SJSA1 (cell line): ENCODE results near the gene CCL27. TPM values are rescaled to one million over a fixed set of nuclear protein-coding genes. Genes with fewer than 3 reads are reported as not detected.
A peak's percentile ranks its signal among the peaks of the same experiment; 100 is the strongest.
"Not testable (repeated sequence)": the region's sequence is repeated elsewhere in the genome, so short reads cannot be mapped to it uniquely, and the experiment has no call there.

Source experiments
- DNase-seq, 2 experiments: peaks; one replicate each; pipeline ENCODE4 v3.0.0-alpha.2; 2015 to 2020; ENCODE audit warnings: low spot score in 2 of 2, low read depth in 1 of 2
- H3K27ac ChIP-seq: fragments of 250-450 bp; sonication (Bioruptor Pico); 2 replicates; pipeline ENCODE4 v1.5.1; 2020; ENCODE audit warnings: mild to moderate bottlenecking, moderate library complexity
- H3K27me3 ChIP-seq: fragments of 250-450 bp; sonication (Bioruptor Pico); replicated peaks from 2 replicates; pipeline ENCODE4 v1.5.1; 2020; ENCODE audit warnings: mild to moderate bottlenecking, moderate library complexity
- H3K36me3 ChIP-seq: fragments of 250-450 bp; sonication (Bioruptor Pico); 2 replicates; pipeline ENCODE4 v1.5.1; 2020; ENCODE audit warnings: mild to moderate bottlenecking
- H3K4me1 ChIP-seq: fragments of 250-450 bp; sonication (Bioruptor Pico); replicated peaks from 2 replicates; pipeline ENCODE4 v1.6.1; 2021; ENCODE audit warnings: mild to moderate bottlenecking
- H3K4me3 ChIP-seq: fragments of 250-450 bp; sonication (Bioruptor Pico); 2 replicates; pipeline ENCODE4 v1.5.1; 2020; ENCODE audit warnings: mild to moderate bottlenecking
- H3K9me3 ChIP-seq: fragments of 250-450 bp; sonication (Bioruptor Pico); replicated peaks from 2 replicates; pipeline ENCODE4 v1.5.1; 2020; ENCODE audit warnings: mild to moderate bottlenecking
- total RNA-seq: library from RNA; depleted of rRNA; stranded (reverse); fragments of >200 nt; shearing (Covaris generic); gene quantifications from 2 replicates; pipeline ENCODE4 v1.2.3, GENCODE V29; 2014

The CCL27 gene
- total RNA-seq, 1 experiment from 2014 or later, result not detected

DNA sequence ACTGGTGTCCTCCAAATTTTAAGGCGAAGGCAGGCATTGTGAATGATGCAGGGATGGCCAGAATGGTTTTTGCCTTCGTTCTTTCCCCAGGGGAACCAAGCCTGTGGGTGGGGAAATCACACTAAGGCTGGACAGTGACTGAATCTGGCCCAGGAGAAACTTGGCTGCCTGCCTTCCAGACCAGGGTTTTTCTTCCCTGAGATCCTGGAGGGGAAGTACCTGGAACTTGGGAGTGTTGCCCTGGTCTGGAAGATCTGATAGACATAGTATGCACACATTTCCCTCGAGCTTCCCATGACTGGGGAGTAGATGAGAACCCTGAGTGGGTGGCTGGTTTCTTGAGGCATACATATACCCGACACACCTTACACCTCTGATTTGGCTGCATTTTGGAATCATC, 11.1 kb downstream of the CCL27 start:
- no peak for DNase-seq
- H3K9me3 ChIP-seq, result no peaks in the 10 kb centered on the region
- peaks cover 8% of the 10 kb centered on the region; the same call in 1 of the 2 replicates for H3K36me3 ChIP-seq
- H3K4me1 ChIP-seq, result peaks cover 24% of the 10 kb centered on the region
- peak overlapping the region; percentile 37 for H3K4me3 ChIP-seq
- H3K27me3 ChIP-seq, result no peaks in the 10 kb centered on the region
- no peak overlapping the region for H3K27ac ChIP-seq

DNA sequence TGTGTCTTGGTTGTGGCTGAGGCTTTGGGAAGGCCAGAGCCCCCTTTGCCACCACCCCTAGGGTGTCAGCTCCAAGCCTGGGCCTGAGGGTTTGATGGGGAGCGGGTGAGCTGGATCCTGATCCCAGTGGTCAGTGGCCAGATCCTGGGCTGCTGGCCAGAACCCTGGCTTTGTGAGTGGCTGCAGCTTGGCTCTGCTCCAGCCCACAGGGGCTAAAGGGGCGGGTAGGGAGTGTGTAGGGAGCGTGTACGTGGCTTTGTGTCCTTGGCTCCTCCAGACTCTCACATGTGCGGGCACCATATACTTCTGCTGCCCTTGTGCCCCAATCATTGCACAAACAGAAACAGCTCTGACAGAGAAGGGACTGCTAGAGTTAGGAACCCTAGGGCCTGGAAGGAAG, 11.6 kb downstream of the CCL27 start:
- Histone ChIP-seq H3K9me3 (no peaks in the 10 kb centered on the region), H3K4me3 (no peak overlapping the region), H3K27me3 (no peaks in the 10 kb centered on the region), H3K4me1 (peaks cover 27% of the 10 kb centered on the region), H3K36me3 (peaks cover 8% of the 10 kb centered on the region; the same call in 1 of the 2 replicates), H3K27ac (no peak overlapping the region)
- DNase-seq, result no peak

GRCh38 chr9:34648673-34649072, 13.8 kb downstream of the CCL27 start:
- no peak overlapping the region for H3K4me3 ChIP-seq
- H3K4me1 ChIP-seq, result peaks cover 27% of the 10 kb centered on the region
- H3K27ac ChIP-seq, result no peak overlapping the region
- no peak for DNase-seq
- no peaks in the 10 kb centered on the region for H3K9me3 ChIP-seq
- H3K36me3 ChIP-seq, result peaks cover 8% of the 10 kb centered on the region; the same call in 1 of the 2 replicates
- no peaks in the 10 kb centered on the region for H3K27me3 ChIP-seq

- Histone ChIP-seq H3K4me1 (peaks cover 20% of the 10 kb centered on the region), H3K4me3 (peak overlapping the region; percentile 70), H3K36me3 (peaks cover 8% of the 10 kb centered on the region; the same call in 1 of the 2 replicates), H3K9me3 (no peaks in the 10 kb centered on the region), H3K27ac (no peak overlapping the region), H3K27me3 (no peaks in the 10 kb centered on the region)
- no peak for DNase-seq
These were observed 14.8 kb downstream of the CCL27 start for GRCh38 chr9:34647651-34648050.

DNA sequence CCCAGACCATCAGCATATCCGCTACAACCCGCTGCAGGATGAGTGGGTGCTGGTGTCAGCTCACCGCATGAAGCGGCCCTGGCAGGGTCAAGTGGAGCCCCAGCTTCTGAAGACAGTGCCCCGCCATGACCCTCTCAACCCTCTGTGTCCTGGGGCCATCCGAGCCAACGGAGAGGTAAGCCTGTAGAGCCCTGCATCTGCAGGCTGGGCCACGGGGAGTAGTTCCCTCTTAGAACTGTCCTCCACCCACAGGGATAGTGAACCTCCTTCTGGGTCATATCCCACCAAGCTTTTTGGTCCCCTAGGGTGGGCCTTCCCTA, 15.4 kb downstream of the CCL27 start:
- Histone ChIP-seq H3K27me3 (no peaks in the 10 kb centered on the region), H3K27ac (0 out of 2 replicates have a peak overlapping the region, but pooled peaks have one; percentile 26), H3K4me1 (peaks cover 14% of the 10 kb centered on the region), H3K4me3 (peak overlapping the region; percentile 70), H3K36me3 (peaks cover 8% of the 10 kb centered on the region; the same call in 1 of the 2 replicates), H3K9me3 (no peaks in the 10 kb centered on the region)
- DNase-seq, result no peak

GRCh38 chr9:34646211-34647083, 16.0 kb downstream of the CCL27 start, which contains the start of gene GALT:
GALT (plus strand) TSS chr9:34646675; CDS start chr9:34646705, 30 bp downstream.
- Histone ChIP-seq H3K27ac (peak within 1 kb of the TSS; percentile 26; the same call in 1 of the 2 replicates), H3K4me3 (peak within 1 kb of the TSS; percentile 70), H3K27me3 (no peaks in the 10 kb centered on the region), H3K9me3 (no peaks in the 10 kb centered on the region), H3K36me3 (peaks cover 8% of the 10 kb centered on the region; the same call in 1 of the 2 replicates), H3K4me1 (peaks cover 11% of the 10 kb centered on the region)
- DNase-seq, result peak; percentile 74 to 87

DNA sequence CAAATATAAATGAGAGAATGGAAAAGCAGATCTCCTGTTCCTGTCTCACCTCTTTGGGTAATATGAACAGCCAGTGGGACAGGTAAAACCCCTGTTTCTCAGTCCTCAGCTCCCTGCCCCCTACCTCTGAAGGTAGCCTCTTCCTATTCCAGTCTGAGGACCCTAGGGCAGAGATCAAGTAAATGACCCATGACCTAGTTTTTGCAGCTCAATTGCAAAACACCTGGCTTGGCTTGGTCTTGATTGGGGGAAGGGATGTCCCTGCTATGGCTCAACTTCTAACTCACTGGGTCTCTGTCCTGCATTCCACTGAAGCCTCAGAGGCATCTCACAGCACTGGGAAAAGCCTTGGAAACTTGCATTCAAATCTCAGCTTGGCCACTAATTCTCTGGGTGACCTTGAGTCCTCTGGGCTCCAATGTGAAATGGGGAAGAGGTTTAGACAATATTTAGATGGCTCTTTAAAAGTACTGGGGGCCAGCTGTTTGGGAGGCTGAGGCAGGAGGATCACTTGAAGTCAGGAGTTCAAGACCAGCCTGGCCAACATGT, 17.6 kb downstream of the CCL27 start:
- H3K27me3 ChIP-seq, result no peaks in the 10 kb centered on the region
- no peak for DNase-seq
- H3K4me1 ChIP-seq, result peaks cover 11% of the 10 kb centered on the region; the same call in 1 of the 2 replicates
- peaks cover 8% of the 10 kb centered on the region; the same call in 1 of the 2 replicates for H3K36me3 ChIP-seq
- no peak overlapping the region for H3K27ac ChIP-seq
- H3K4me3 ChIP-seq, result no peak overlapping the region
- no peaks in the 10 kb centered on the region for H3K9me3 ChIP-seq

GRCh38 chr9:34642679-34643078, 19.8 kb downstream of the CCL27 start:
- no peak for DNase-seq
- Histone ChIP-seq H3K27me3 (no peaks in the 10 kb centered on the region), H3K27ac (no peak overlapping the region), H3K9me3 (no peaks in the 10 kb centered on the region), H3K4me1 (peaks cover 15% of the 10 kb centered on the region), H3K36me3 (no peaks in the 10 kb centered on the region), H3K4me3 (no peak overlapping the region)

- H3K4me3 ChIP-seq, DNase-seq, H3K27me3 ChIP-seq, H3K36me3 ChIP-seq, H3K27ac ChIP-seq, H3K9me3 ChIP-seq: not testable (repeated sequence)
- peaks cover 15% of the 10 kb centered on the region for H3K4me1 ChIP-seq
These were observed 23.1 kb downstream of the CCL27 start for GRCh38 chr9:34639322-34639721.

- DNase-seq, result no peak
- Histone ChIP-seq H3K36me3 (no peaks in the 10 kb centered on the region), H3K4me3 (peak overlapping the region; percentile 65), H3K9me3 (no peaks in the 10 kb centered on the region), H3K4me1 (peaks cover 15% of the 10 kb centered on the region), H3K27me3 (no peaks in the 10 kb centered on the region), H3K27ac (0 out of 2 replicates have a peak overlapping the region, but pooled peaks have one; percentile 6)
These were observed 24.4 kb downstream of the CCL27 start for GRCh38 chr9:34638138-34638445.

DNA sequence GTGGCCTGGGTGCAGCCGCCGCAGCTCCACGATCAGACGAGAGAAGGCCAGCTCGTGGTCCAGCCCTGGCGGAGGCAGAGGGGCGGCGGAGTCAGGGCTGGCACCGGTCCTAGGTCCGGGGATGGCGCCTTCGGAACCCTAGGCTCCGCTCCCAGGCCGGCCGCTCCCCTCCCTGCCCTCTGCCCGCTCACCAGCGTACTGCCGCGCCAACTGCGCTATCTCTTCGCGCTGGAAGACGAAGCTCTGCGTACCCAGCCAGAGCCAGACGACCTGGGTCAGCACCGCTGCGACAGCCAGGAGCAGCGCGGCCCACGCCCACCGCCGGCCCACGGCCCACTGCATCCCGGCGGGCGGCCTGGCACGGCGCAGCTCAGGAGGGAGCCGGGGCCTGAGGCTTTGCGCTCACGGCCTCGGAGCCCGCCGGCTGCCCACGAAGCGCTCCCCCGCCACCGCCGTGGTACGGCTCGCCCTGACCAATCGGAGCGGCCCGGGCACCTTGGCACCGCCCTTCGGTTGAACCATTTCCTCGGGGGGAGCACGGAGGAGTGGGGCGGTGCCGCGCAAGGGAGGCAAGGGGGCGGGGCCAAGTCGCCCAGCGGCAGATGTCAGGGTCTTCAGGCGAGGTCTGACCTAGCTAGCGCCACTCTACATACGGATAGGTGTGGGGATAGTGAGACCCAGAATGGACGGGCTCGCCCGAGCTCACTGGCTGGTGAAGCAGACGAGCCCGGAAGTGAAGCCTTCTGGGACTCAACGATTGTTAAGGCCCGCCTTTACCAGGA, 24.9 kb downstream of the CCL27 start, which contains the start of gene SIGMAR1:
SIGMAR1 (minus strand) TSS at position 432 of the 782 bp plus-strand sequence; CDS start at position 342, 90 bp downstream.
- 0 out of 2 replicates have a peak within 1 kb of the TSS, but pooled peaks have one; percentile 6 for H3K27ac ChIP-seq

DNA sequence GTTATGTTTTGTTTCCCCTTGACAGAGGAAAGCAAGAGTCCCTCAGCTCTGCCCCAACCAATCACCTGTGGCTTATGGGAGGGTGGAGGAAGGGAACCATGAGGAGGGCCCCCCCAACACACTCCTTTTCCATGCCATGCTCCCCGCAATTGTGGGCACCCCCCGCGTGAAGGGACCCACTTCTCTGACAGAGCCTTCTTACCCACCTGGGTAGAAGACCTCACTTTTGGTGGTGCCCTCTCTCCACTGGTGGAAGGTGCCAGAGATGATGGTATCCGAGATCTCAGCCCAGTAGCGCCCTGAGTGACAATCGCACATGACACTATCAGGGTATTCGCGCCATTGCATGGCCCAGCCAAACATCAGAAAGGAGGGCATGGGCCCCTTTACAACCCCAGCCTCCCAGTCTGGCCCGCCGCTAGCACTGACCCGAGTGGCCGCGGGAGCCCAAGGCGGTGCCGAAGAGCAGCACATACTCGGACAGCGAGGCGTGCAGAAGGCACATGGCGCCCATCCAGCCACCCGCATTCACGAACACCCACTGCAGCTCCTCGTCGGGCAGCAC, 25.6 kb downstream of the CCL27 start:
- Histone ChIP-seq H3K4me3 (peak overlapping the region; percentile 65), H3K36me3 (no peaks in the 10 kb centered on the region), H3K9me3 (no peaks in the 10 kb centered on the region), H3K27me3 (no peaks in the 10 kb centered on the region), H3K4me1 (peaks cover 15% of the 10 kb centered on the region), H3K27ac (no peak overlapping the region)
- DNase-seq, result no peak

More for the DNA sequence above, 24.9 kb downstream of the CCL27 start, which contains the start of gene SIGMAR1:
- no peaks in the 10 kb centered on the region for H3K9me3 ChIP-seq
- H3K4me3 ChIP-seq, result peak within 1 kb of the TSS; percentile 65
- no peaks in the 10 kb centered on the region for H3K36me3 ChIP-seq
- H3K4me1 ChIP-seq, result peaks cover 15% of the 10 kb centered on the region
- no peaks in the 10 kb centered on the region for H3K27me3 ChIP-seq
- peak; percentile 85 for DNase-seq

- H3K9me3 ChIP-seq, result no peaks in the 10 kb centered on the region
- H3K27ac ChIP-seq, result no peak overlapping the region
- H3K4me3 ChIP-seq, result no peak overlapping the region
- H3K4me1 ChIP-seq, result peaks cover 15% of the 10 kb centered on the region
- no peaks in the 10 kb centered on the region for H3K27me3 ChIP-seq
- H3K36me3 ChIP-seq, result no peaks in the 10 kb centered on the region
- DNase-seq, result no peak
These were observed 26.9 kb downstream of the CCL27 start for GRCh38 chr9:34635556-34635955.
